Measurements from ENCODE around the gene CLSTN2.

Gene CLSTN2

GRCh38 chr3:140007911-140008869 lies 73.2 kb downstream of the CLSTN2 start:
- DNase-seq = no peak

- no peak for DNase-seq
Observed at GRCh38 chr3:140010391-140010790, 75.4 kb downstream of the CLSTN2 start.

- no peak for DNase-seq
Observed at GRCh38 chr3:140011086-140011485, 76.1 kb downstream of the CLSTN2 start.

DNA sequence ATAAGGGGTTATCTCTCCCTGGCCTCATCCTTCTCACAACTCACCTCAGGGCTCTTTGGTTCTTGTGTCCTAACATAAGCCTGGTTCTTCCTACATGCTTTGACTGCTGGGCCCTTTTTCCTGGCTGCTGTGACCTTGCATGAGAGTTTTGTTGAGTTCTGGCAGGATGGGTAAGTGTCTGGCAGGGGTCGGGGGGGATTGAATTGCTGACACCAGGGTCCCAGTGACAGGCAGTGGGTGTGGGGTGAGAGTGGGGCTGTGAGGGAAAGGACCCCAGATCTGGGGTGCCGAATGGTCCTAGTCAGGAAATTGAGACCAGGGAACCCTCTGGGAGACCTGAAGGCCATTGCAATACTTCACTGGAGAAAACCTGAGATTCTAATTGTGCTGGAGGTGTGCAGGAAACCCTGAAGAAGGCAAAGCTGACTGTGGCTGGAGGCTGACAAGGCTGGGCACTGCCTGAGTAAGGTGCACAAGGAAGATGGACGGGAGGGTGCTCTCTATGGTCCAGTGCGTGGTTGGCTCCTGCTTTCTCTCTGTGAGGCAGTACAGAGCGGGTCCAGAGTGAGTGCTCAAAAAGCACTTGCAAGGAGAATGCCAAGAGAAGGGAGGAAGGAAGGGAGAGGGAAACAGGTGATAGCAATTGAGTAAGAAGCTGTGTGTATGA lies 76.8 kb downstream of the CLSTN2 start:
- no peak for DNase-seq

DNA sequence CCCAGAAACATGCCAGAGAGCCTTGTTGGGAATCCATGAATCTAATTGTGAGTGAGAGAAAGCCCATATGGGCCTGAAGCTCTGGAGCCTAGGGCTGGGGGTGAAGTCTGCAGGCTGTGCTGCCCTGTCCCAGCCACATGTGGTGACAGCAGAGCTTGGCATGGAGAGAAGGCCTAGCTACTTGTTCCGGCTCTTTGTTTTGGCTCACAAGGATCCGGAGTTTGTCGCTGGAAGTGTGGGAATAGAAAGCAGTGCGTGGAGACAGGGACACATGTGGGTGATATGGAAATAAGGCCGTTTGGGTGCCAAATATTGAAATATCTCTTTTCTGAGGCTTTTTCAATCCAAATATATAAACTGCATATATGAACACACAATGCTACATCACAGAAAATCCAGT lies 78.2 kb downstream of the CLSTN2 start:
- DNase-seq = no peak

DNA sequence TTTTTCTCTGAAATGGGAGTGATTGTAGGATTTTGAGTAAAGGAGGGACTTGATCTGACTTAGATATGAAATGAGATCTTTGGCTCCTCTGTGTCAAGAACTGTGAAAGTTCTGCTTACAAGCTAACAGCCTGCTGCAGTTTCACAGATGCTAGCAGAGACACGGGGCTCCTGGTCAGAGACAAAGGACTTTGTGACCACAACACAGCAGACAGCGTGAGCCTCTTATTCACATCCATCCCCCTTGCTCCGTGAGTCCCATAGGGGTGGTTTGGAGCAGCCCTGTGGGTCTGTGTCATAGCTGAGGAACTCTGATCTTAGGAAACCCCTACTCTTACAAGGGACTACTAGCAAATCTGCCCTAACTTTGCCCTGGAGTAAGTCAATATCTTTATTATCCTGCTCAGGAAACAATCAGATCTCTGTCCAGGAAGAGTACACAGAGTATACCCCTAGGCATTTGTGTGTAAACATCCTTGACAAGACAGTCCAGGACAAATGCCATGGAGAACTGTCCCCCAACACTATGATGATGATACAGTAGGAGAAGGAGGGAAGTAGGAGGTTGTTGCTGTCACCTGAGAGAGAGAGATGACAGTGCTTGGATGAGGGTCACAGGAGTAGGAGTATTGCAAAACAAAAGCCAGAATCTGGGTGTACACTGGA lies 80.0 kb downstream of the CLSTN2 start:
- no peak for DNase-seq

DNA sequence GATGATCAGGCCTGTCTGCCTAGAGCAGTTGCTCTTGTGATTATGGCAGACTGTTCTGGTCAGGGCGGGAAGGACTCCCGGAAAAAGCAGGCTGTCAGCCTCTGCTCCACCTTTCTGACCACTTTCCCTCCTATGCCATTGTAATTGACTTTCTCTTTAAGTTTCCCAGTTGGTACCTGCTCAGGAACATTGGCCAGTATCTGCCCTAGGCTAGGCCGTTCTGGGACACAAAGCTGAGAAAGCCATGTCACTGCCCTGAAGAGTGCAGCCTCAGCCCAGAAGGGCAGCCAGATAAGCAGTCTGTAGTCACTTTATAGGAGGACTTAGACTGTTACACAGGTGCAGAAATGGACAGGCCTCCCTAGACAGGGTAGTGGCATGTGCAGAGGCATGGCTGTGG lies 80.8 kb downstream of the CLSTN2 start:
- DNase-seq = no peak

GRCh38 chr3:140018556-140018955 lies 83.6 kb downstream of the CLSTN2 start:
- DNase-seq = no peak

DNA sequence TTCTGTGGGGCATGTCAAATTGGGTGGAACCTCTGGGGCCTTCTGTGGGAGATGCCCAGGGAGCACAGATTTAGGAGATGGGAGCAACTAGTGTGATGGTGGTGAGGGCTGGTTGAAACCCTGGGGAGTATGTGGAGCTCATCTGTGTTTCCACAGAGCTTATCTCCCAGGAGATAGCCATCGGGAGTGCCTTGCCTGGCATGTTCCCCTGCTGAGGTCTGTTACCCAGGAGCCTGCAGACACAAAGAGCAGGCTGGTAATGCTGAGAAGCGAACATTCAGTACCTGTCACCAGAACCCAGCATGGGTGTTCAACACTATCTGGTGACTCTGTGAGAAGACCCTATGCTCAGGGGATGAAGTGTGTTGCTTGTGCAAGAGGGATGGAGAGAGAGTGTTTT lies 85.0 kb downstream of the CLSTN2 start:
- no peak for DNase-seq

GRCh38 chr3:140020541-140020940 lies 85.6 kb downstream of the CLSTN2 start:
- DNase-seq = no peak

DNA sequence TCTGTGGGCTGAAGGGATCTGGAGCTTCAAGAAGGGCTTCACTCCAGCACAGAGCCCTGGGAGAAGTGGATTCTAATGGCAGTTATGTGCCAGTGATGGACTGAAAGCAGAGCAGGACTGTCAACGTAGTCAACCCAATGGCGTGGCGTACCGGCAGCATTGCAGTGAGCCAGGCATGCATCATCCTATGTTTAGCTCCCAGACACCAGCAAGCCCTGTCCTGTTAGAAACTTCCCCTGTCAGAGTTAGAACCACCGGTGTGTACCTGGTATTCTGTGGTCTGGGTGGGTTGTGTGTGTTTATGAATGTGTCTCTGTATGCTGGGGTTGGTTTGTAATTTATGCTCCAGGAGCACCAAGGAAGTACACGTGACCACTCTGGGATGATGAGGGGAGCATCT lies 86.3 kb downstream of the CLSTN2 start:
- no peak for DNase-seq

- no peak for DNase-seq
Observed at GRCh38 chr3:140022066-140022770, 87.2 kb downstream of the CLSTN2 start.

- DNase-seq = no peak
Observed at GRCh38 chr3:140023616-140024530, 88.9 kb downstream of the CLSTN2 start.

DNA sequence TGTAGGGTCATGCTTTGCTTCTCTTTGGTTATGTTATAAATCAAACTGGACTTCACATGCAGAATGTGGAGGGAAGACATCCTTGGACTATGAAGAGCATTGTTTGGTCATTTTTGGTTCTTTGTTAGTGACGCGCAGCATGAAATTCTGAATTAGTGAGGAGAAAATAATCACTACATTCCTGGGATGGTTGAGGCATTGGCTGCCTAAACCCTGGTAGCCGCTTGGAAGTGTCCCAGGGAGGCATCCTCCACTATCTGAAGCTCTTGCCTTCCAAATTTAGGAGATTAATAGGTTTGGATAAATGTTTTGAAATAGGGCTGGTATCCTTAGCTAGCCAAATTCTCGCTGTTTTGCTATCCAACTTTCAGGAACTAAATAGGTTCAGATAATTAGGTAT lies 96.2 kb downstream of the CLSTN2 start:
- DNase-seq = no peak

DNA sequence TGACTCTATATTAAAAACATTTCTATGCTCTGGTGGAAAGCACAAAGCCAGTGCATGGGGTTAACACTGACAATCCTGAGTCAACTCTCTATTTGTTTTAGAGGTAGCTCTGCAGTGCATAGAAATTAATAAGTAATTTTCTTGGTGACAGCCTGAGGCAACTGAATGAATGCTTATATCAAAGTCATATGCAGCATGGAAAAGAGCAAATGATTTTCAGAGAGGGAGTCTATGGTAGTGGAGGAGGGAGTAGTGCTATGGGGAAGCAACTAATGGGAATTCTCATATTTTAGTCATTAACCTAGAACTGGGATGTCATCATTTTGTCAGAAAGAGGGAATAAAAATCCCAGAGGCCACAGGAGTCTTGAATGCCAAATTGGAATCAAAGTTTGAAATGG lies 99.1 kb downstream of the CLSTN2 start:
- DNase-seq = no peak

GRCh38 chr3:140035871-140036270 lies 100.9 kb downstream of the CLSTN2 start:
- DNase-seq = no peak

DNA sequence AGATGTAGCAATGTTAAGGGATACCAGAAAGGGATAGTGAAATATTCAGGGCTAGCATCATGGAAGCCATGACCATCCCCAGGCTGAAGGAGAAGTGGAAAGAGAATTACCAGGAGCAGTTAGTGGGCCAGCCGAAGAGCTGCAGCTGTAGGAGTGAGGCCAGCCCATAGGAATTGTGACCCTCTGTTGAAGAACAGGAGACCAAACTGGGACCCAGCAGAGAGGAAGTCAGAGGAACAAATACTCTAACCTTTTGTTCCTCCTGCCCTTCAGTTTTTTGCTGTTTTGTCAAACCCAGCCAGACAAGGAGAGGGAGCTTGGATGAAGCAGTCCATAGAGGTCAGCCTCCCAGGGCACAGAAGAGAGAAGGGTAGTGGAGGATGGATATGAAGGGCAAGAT lies 115.4 kb downstream of the CLSTN2 start:
- DNase-seq = no peak

DNA sequence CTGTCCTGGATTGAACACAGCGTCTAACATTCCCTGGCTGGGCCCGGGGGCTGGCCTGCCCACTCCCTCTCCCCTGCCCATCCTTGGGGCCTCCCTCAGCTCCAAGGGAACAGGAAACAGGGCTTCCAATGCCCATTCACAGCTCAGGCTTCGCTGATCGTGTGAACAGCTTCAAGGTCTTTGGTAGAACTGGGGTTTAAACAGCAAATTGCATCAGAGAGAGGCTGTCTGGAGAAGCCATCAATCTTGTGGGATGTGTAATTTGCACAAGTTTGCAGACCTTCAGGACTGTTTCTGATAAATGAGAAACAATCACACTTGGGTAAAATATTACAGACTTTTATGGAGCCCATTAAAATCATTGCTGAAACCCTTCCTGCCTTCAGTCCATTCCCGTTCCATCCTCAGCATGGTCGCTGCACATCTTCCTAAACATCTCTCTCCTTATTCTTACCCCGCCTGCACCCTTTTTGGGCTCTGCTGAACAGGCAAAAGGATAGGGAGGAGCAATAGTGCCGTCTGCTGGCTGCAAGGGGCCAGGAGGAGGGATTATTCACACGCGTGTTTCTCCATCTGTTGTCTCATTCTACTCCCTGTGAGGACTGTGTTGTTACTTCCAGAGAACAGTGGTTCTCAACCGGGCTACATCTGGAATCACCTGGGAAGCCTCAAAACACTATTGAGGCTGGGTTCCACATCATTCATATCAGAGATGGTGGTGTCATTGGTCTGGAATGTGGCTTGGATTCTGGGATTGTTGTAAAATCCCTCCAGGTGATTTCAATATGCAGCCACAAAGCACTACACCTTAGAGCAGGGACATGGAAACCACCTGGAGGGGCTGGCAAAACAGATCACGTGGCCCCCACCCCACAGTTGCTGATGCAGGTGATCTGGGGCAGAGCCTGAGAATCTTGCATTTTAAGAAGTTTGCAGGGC lies 116.3 kb downstream of the CLSTN2 start:
- no peak for DNase-seq

DNA sequence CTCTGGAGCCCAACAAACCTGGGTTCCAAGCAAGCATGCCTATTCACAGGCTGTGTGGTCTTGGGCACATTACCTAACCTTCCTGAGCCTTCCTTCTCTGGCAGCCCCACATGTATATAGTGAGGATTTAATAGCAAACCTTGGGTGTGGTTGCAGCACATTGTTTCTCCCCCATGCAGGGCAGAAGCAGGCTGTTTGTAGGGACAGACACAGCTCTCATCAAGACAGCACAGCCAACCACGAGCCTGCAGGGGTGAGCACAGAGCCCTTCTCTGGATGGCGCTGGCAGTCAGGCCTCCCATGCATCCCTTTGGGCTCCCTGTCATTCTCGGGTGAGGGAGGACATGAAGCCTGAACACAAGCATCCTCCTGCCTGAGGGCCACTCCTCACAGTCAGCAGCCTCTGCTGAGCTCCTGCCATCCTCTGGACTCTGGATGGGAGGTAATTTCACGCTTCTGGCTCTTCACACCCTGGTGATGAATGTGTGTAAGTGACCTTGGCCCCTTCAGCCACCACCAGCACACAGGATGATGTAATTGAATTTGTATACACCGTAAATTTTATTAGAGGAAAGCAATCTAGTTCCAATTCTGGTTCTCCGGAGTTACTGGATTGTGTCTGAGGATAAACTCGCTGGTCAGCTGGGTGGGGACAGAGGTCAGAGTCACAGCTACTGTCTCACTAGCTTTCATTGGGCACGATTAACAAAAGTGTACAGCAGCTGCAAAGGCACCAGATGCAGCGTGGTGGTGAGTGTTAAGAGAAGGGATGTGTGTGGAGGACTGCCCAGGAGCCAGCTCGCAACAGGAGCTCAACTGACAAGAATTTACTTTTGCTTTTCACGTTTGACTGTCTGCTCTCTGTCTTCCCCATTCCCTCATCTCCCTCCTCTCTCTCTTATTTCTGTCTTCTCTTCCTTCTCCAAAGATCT lies 118.1 kb downstream of the CLSTN2 start:
- no peak for DNase-seq

DNA sequence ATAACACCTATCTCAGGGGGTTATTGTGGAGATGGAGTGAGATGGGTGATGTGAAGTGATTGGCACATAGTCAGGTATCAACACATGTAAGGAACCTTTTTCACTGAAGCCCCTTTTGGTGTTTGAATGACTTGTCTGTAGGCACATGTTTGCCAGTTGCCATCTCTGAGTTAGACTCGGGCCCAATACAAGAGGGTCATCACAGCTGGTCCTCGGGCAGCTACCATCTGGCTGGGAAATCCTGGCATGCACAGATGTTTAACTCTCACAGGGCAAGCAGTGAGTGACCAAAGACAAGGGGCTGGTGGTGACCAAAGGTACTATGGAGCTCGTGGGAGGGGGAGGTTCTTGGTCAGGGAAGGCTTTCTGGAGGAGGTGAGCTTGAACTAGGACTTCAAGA lies 118.8 kb downstream of the CLSTN2 start:
- no peak for DNase-seq

All from activated CD8-positive, alpha-beta memory T cell treated with anti-CD3 and anti-CD28 coated beads for 24 hours (primary cell).